SK-N-SH (cell line): ENCODE measurements around the gene PDIA5. TPM values are rescaled to one million over a fixed set of nuclear protein-coding genes. Genes with fewer than 3 reads are reported as not detected.

Experiments used
- CTCF ChIA-PET: fragments of 300-600, 350-600 bp; formaldehyde crosslinking; extraction: SDS; loops from one replicate; lab custom pipeline; 2021; lab: Yijun Ruan, JAX
- POLR2A ChIA-PET: fragments of 350-600 bp; sonication (Branson Sonifier 250); formaldehyde crosslinking; extraction: SDS; loops from one replicate; lab custom pipeline; 2020; ENCODE audit warnings: antibody characterized with exemption, inconsistent platforms; lab: Yijun Ruan, JAX
- DNase-seq: peaks from one replicate; pipeline ENCODE4 v3.0.0; 2012
- H2AFZ ChIP-seq: fragments of 200-600 bp; sonication (generic); 2 replicates; pipeline ENCODE4 v1.8.1; 2016; ENCODE audit warnings: antibody characterized with exemption, mild to moderate bottlenecking, low read depth
- H3F3A ChIP-seq: fragments of 200-600 bp; sonication (generic); replicated peaks from 2 replicates; pipeline ENCODE3; 2016; ENCODE audit warnings: antibody characterized with exemption, mild to moderate bottlenecking; ENCODE audit not compliant: insufficient read depth
- H3K27ac ChIP-seq, 2 experiments: fragments of 200-500 bp in 1 of 2; fragments of 200-600 bp in 1 of 2; sonication (Bioruptor generic) in 1 of 2; sonication (generic), shearing (Covaris generic) in 1 of 2; 2 replicates each; pipeline versions ENCODE4 v1.5.1 to v1.6.1; 2014 to 2016; ENCODE audit warnings: low read depth in 2 of 2, inconsistent platforms in 1 of 2, low read length in 1 of 2, mild to moderate bottlenecking in 1 of 2, mixed read lengths in 1 of 2
- H3K27me3 ChIP-seq: fragments of 200-600 bp; sonication (generic), shearing (Covaris generic); 2 replicates; pipeline ENCODE4 v1.6.1; 2016; ENCODE audit warnings: mixed run types; ENCODE audit not compliant: insufficient read depth
- H3K36me3 ChIP-seq, 2 experiments: fragments of 200-500 bp in 1 of 2; fragments of 200-600 bp in 1 of 2; sonication (Bioruptor generic) in 1 of 2; sonication (generic) in 1 of 2; replicated peaks in 1 of 2; 2 replicates each; pipeline versions ENCODE3 to v1.5.1; 2014 to 2016; ENCODE audit warnings: low read length in 1 of 2, mild to moderate bottlenecking in 1 of 2; ENCODE audit not compliant: insufficient read depth in 2 of 2, control insufficient read depth in 1 of 2
- H3K4me1 ChIP-seq, 2 experiments: fragments of 200-500 bp in 1 of 2; fragments of 200-600 bp in 1 of 2; sonication (Bioruptor generic) in 1 of 2; sonication (generic), shearing (Covaris generic) in 1 of 2; 2 replicates each; pipeline versions ENCODE4 v1.5.1 to v1.6.1; 2014 to 2016; ENCODE audit warnings: low read depth in 1 of 2, low read length in 1 of 2, mixed run types in 1 of 2; ENCODE audit not compliant: insufficient read depth in 2 of 2, control insufficient read depth in 1 of 2
- H3K4me2 ChIP-seq: fragments of 200-600 bp; sonication (generic), shearing (Covaris generic); 2 replicates; pipeline ENCODE4 v1.6.1; 2017; ENCODE audit warnings: mixed run types
- H3K4me3 ChIP-seq, 2 experiments: fragments of 200-500 bp in 1 of 2; fragments of 200-600 bp in 1 of 2; sonication (Bioruptor generic) in 1 of 2; sonication (generic), shearing (Covaris generic) in 1 of 2; 2 replicates each; pipeline versions ENCODE4 v1.5.1 to v1.8.1; 2014 to 2016; ENCODE audit warnings: low read depth in 2 of 2, inconsistent platforms in 1 of 2, low read length in 1 of 2, mild to moderate bottlenecking in 1 of 2, mixed read lengths in 1 of 2, moderate library complexity in 1 of 2
- H3K79me2 ChIP-seq: fragments of 200-600 bp; sonication (generic); 2 replicates; pipeline ENCODE4 v1.8.1; 2017; ENCODE audit warnings: mild to moderate bottlenecking; ENCODE audit not compliant: insufficient read depth
- H3K9ac ChIP-seq: fragments of 200-600 bp; sonication (generic); 2 replicates; pipeline ENCODE4 v1.6.1; 2017; ENCODE audit warnings: mixed run types
- H3K9me2 ChIP-seq: fragments of 200-600 bp; sonication (generic); 2 replicates; pipeline ENCODE4 v1.6.1; 2017; ENCODE audit warnings: mixed run types
- H3K9me3 ChIP-seq: fragments of 200-600 bp; sonication (generic); 2 replicates; pipeline ENCODE4 v1.6.1; 2017; ENCODE audit warnings: mixed run types, mild to moderate bottlenecking, moderate library complexity
- H4K20me1 ChIP-seq: fragments of 200-600 bp; sonication (generic); 2 replicates; pipeline ENCODE4 v1.6.1; 2017; ENCODE audit warnings: mild to moderate bottlenecking, mixed run types; ENCODE audit not compliant: insufficient read depth
- CHD2 ChIP-seq: fragments of 150-350 bp; IDR thresholded peaks from 2 replicates; pipeline ENCODE4 v1.6.1; 2018; ENCODE audit warnings: low read length; ENCODE audit not compliant: partially characterized antibody
- CTCF ChIP-seq: fragments of 200-600 bp; sonication (generic); IDR thresholded peaks from 2 replicates; pipeline ENCODE4 v1.6.1; 2017; ENCODE audit warnings: antibody characterized with exemption, mild to moderate bottlenecking, moderate library complexity
- ELF1 ChIP-seq: IDR thresholded peaks from 2 replicates; pipeline ENCODE4 v1.4.0; 2012
- EP300 ChIP-seq, 2 experiments: IDR thresholded peaks; 2 replicates each; pipeline versions ENCODE4 v1.4.0 to v1.6.1; 2012; ENCODE audit warnings: borderline replicate concordance in 1 of 2, low read depth in 1 of 2, low read length in 1 of 2
- EZH2phosphoT487 ChIP-seq: fragments of 200-600 bp; sonication (generic); IDR thresholded peaks from 2 replicates; pipeline ENCODE4 v1.6.1; 2017; ENCODE audit warnings: low read depth, mixed run types, mild to moderate bottlenecking, antibody characterized with exemption, moderate library complexity, borderline replicate concordance
- FOSL2 ChIP-seq: IDR thresholded peaks from 2 replicates; pipeline ENCODE4 v1.4.0; 2012; ENCODE audit warnings: low read depth, mild to moderate bottlenecking, moderate library complexity, borderline replicate concordance
- GATA2 ChIP-seq: sonication (generic); formaldehyde crosslinking; IDR thresholded peaks from 2 replicates; pipeline ENCODE4 v1.5.0; 2020; ENCODE audit warnings: mild to moderate bottlenecking, missing genetic modification reagents
- IRF3 ChIP-seq: fragments of 150-350 bp; IDR thresholded peaks from 2 replicates; pipeline ENCODE4 v1.6.1; 2016; ENCODE audit warnings: mild to moderate bottlenecking, low read depth, low read length
- MAX ChIP-seq: IDR thresholded peaks from 2 replicates; pipeline ENCODE4 v1.4.0; 2012; ENCODE audit warnings: low read depth
- MEF2A ChIP-seq: IDR thresholded peaks from 2 replicates; pipeline ENCODE4 v1.4.0; 2012; ENCODE audit warnings: low read depth, borderline replicate concordance
- NFIC ChIP-seq: IDR thresholded peaks from 2 replicates; pipeline ENCODE4 v1.4.0; 2012; ENCODE audit warnings: borderline replicate concordance
- NRF1 ChIP-seq: IDR thresholded peaks from 2 replicates; pipeline ENCODE4 v1.6.1; 2012; ENCODE audit warnings: low read depth, mild to moderate bottlenecking, low read length
- RAD21 ChIP-seq: IDR thresholded peaks from 2 replicates; pipeline ENCODE4 v1.6.1; 2012; ENCODE audit warnings: mild to moderate bottlenecking, low read length
- RXRA ChIP-seq: IDR thresholded peaks from 2 replicates; pipeline ENCODE4 v1.4.0; 2012; ENCODE audit warnings: low read depth, mild to moderate bottlenecking, borderline replicate concordance
- TAF1 ChIP-seq: IDR thresholded peaks from 2 replicates; pipeline ENCODE4 v1.6.1; 2012; ENCODE audit warnings: low read depth, mild to moderate bottlenecking, low read length, moderate library complexity, borderline replicate concordance
- TCF12 ChIP-seq: IDR thresholded peaks from 2 replicates; pipeline ENCODE4 v1.4.0; 2012
- TEAD4 ChIP-seq: IDR thresholded peaks from 2 replicates; pipeline ENCODE4 v1.4.0; 2012; ENCODE audit warnings: mild to moderate bottlenecking, borderline replicate concordance; ENCODE audit not compliant: insufficient read depth
- YY1 ChIP-seq: IDR thresholded peaks from 2 replicates; pipeline ENCODE4 v1.4.0; 2012; ENCODE audit warnings: low read depth, mild to moderate bottlenecking
- WGBS: methylation state at CpG from one replicate; pipeline ENCODE4 v1.1.6; 2017; ENCODE audit warnings: low lambda C conversion rate; 5-methylcytosine and 5-hydroxymethylcytosine counted together
- polyA plus RNA-seq, 3 experiments: library from polyadenylated mRNA; depleted of rRNA; stranded (reverse); fragments of >200 nt; gene quantifications; 2 replicates each; pipeline ENCODE4 v1.2.3, GENCODE V29; 2012

The PDIA5 gene
- polyA plus RNA-seq, 1 of the 3 experiments (the other 2 are of a cell fraction), result 28.6 TPM

- Histone ChIP-seq H3K27me3 (no peaks in the 10 kb centered on the region), H3K9me2 (no peaks in the 10 kb centered on the region), H3F3A (no peaks in the 10 kb centered on the region), H3K4me2 (no peak overlapping the region), H3K9ac (no peak overlapping the region), H3K27ac (no peak overlapping the region), H3K79me2 (no peaks in the 10 kb centered on the region), H3K9me3 (no peaks in the 10 kb centered on the region), H3K36me3 (no peaks in the 10 kb centered on the region), H4K20me1 (no peaks in the 10 kb centered on the region), H2AFZ (no peak overlapping the region), H3K4me1 (no peaks in the 10 kb centered on the region), H3K4me3 (no peak overlapping the region)
- no peak for TF ChIP-seq GATA2
- no peak for TF ChIP-seq RXRA
- no peak for TF ChIP-seq NFIC
- TF ChIP-seq NRF1, result no peak
- no peak for TF ChIP-seq EZH2phosphoT487
- no peak for TF ChIP-seq TCF12
- no peak for TF ChIP-seq ELF1
- TF ChIP-seq FOSL2, result no peak
- TF ChIP-seq TAF1, result no peak
- TF ChIP-seq TEAD4, result no peak
- no peak for TF ChIP-seq EP300 (IDR thresholded peaks at IDR 0.05; ENCODE audit: borderline replicate concordance in 1 of 2, low read depth in 1 of 2, low read length in 1 of 2)
- no peak for TF ChIP-seq CTCF
- TF ChIP-seq RAD21, result no peak
- no peak for TF ChIP-seq MEF2A
- TF ChIP-seq IRF3, result no peak
- no peak for TF ChIP-seq CHD2
- no peak for TF ChIP-seq MAX
- TF ChIP-seq YY1, result no peak
- CTCF ChIA-PET, result interaction anchor here (2.4 kb wide), 1 partner anchor 251 kb away, joined by 5 read pairs; no protein-coding TSS in a partner anchor
- POLR2A ChIA-PET, result no interaction called here
- DNase-seq, result no peak
- WGBS, result 94% methylated on average over 5 of the region's 5 CpGs
Measured at GRCh38 chr3:123193448-123194101, 126.8 kb downstream of the PDIA5 start.
